GM19328 (cell line): ENCODE data around the gene BCL7C.
A peak's percentile ranks its signal among the peaks of the same experiment; 100 is the strongest.

ENCODE experiments used
- ATAC-seq: cut with Tn5 transposase; IDR thresholded peaks from one replicate; pipeline ENCODE4 v1.9.1; 2021; ENCODE audit warnings: mild to moderate bottlenecking, moderate library complexity; ENCODE audit not compliant: unreplicated experiment

The BCL7C gene

GRCh38 chr16:30922960-30923535 lies 29.2 kb upstream of the BCL7C start:
- peak; percentile 58 for ATAC-seq

GRCh38 chr16:30922420-30922959 lies 28.6 kb upstream of the BCL7C start:
- peak; percentile 73 for ATAC-seq

- no peak for ATAC-seq
These were observed 28.0 kb upstream of the BCL7C start for GRCh38 chr16:30921748-30922419.

GRCh38 chr16:30921459-30921747 lies 27.5 kb upstream of the BCL7C start:
- no peak for ATAC-seq

GRCh38 chr16:30920891-30921290 lies 27.0 kb upstream of the BCL7C start:
- no peak for ATAC-seq

- ATAC-seq = no peak
These were observed 24.7 kb upstream of the BCL7C start for GRCh38 chr16:30918614-30919013.

GRCh38 chr16:30914830-30915229 lies 21.0 kb upstream of the BCL7C start:
- no peak for ATAC-seq

- ATAC-seq = no peak
These were observed 19.0 kb upstream of the BCL7C start for GRCh38 chr16:30912794-30913412.

- no peak for ATAC-seq
These were observed 16.7 kb upstream of the BCL7C start for GRCh38 chr16:30910427-30911029.

- no peak for ATAC-seq
These were observed 13.2 kb upstream of the BCL7C start for GRCh38 chr16:30907064-30907463.

- no peak for ATAC-seq
These were observed 10.4 kb upstream of the BCL7C start for GRCh38 chr16:30904114-30904780.

GRCh38 chr16:30903596-30903995 lies 9.7 kb upstream of the BCL7C start:
- ATAC-seq = no peak

GRCh38 chr16:30903002-30903401 lies 9.1 kb upstream of the BCL7C start:
- ATAC-seq = no peak

- ATAC-seq = peak; percentile 54
These were observed 8.4 kb upstream of the BCL7C start for GRCh38 chr16:30902029-30902972.

GRCh38 chr16:30901201-30902028 lies 7.5 kb upstream of the BCL7C start:
- no peak for ATAC-seq

- ATAC-seq = no peak
These were observed 6.7 kb upstream of the BCL7C start for GRCh38 chr16:30900588-30900987.

GRCh38 chr16:30899794-30900193 lies 5.9 kb upstream of the BCL7C start:
- ATAC-seq = no peak

GRCh38 chr16:30896889-30897733 lies 3.2 kb upstream of the BCL7C start:
- no peak for ATAC-seq
